Measurements from ENCODE around the gene ZP2.
"Not testable (repeated sequence)": the region's sequence is repeated elsewhere in the genome, so short reads cannot be mapped to it uniquely, and the experiment has no call there.

The ZP2 gene

GRCh38 chr16:21211486-21211885 is at the start of gene ZP2:
TSS of gene ZP2 (minus strand) at chr16:21211574. CDS start at chr16:21211547, 27 bp downstream.
- in situ Hi-C loops (cut with MboI; ENCODE audit: low sequenced_read_pairs) = no loop called here

- in situ Hi-C loops (cut with MboI; ENCODE audit: low sequenced_read_pairs) = no loop called here
Measured at GRCh38 chr16:21257284-21257683, 45.9 kb upstream of the ZP2 start.

GRCh38 chr16:21256636-21257035 is 45.3 kb upstream of the ZP2 start:
- in situ Hi-C loops (cut with MboI; ENCODE audit: low sequenced_read_pairs) = no loop called here

GRCh38 chr16:21253470-21253869 is 42.1 kb upstream of the ZP2 start:
- in situ Hi-C loops (cut with MboI; ENCODE audit: low sequenced_read_pairs) = no loop called here

GRCh38 chr16:21250072-21250923 is 38.9 kb upstream of the ZP2 start:
- in situ Hi-C loops (cut with MboI; ENCODE audit: low sequenced_read_pairs) = no loop called here

- in situ Hi-C loops (cut with MboI; ENCODE audit: low sequenced_read_pairs) = not testable (repeated sequence)
Measured at GRCh38 chr16:21248179-21248578, 36.8 kb upstream of the ZP2 start.

GRCh38 chr16:21244518-21245215 is 33.3 kb upstream of the ZP2 start:
- in situ Hi-C loops (cut with MboI; ENCODE audit: low sequenced_read_pairs) = no loop called here

- in situ Hi-C loops (cut with MboI; ENCODE audit: low sequenced_read_pairs) = no loop called here
Measured at GRCh38 chr16:21242756-21243155, 31.4 kb upstream of the ZP2 start.

- in situ Hi-C loops (cut with MboI; ENCODE audit: low sequenced_read_pairs) = no loop called here
Measured at GRCh38 chr16:21239646-21240045, 28.3 kb upstream of the ZP2 start.

GRCh38 chr16:21236831-21237230 is 25.5 kb upstream of the ZP2 start:
- in situ Hi-C loops (cut with MboI; ENCODE audit: low sequenced_read_pairs) = no loop called here

- in situ Hi-C loops (cut with MboI; ENCODE audit: low sequenced_read_pairs) = no loop called here
Measured at GRCh38 chr16:21235199-21235585, 23.8 kb upstream of the ZP2 start.

- in situ Hi-C loops (cut with MboI; ENCODE audit: low sequenced_read_pairs) = no loop called here
Measured at GRCh38 chr16:21233521-21234150, 22.3 kb upstream of the ZP2 start, which contains the start of gene ANKS4B. TSS of gene ANKS4B (plus strand) at chr16:21233699. CDS start at chr16:21233738, 39 bp downstream.

- in situ Hi-C loops (cut with MboI; ENCODE audit: low sequenced_read_pairs) = no loop called here
Measured at GRCh38 chr16:21233045-21233520, 21.7 kb upstream of the ZP2 start.

- in situ Hi-C loops (cut with MboI; ENCODE audit: low sequenced_read_pairs) = no loop called here
Measured at GRCh38 chr16:21228361-21228872, 17.0 kb upstream of the ZP2 start.

- in situ Hi-C loops (cut with MboI; ENCODE audit: low sequenced_read_pairs) = no loop called here
Measured at GRCh38 chr16:21227866-21228265, 16.5 kb upstream of the ZP2 start.

- in situ Hi-C loops (cut with MboI; ENCODE audit: low sequenced_read_pairs) = no loop called here
Measured at GRCh38 chr16:21226749-21227148, 15.4 kb upstream of the ZP2 start.

GRCh38 chr16:21224800-21225199 is 13.4 kb upstream of the ZP2 start:
- in situ Hi-C loops (cut with MboI; ENCODE audit: low sequenced_read_pairs) = no loop called here

GRCh38 chr16:21223787-21224186 is 12.4 kb upstream of the ZP2 start:
- in situ Hi-C loops (cut with MboI; ENCODE audit: low sequenced_read_pairs) = no loop called here

- in situ Hi-C loops (cut with MboI; ENCODE audit: low sequenced_read_pairs) = no loop called here
Measured at GRCh38 chr16:21222495-21223337, 11.3 kb upstream of the ZP2 start.

GRCh38 chr16:21219551-21219950 is 8.2 kb upstream of the ZP2 start:
- in situ Hi-C loops (cut with MboI; ENCODE audit: low sequenced_read_pairs) = no loop called here

Measured in HL-60/S4 treated with retinoic acid at 250 ng/mL for 4 days and 3 days (cell line).